NB4 (cell line): Measurements from ENCODE around the gene SPAG9.

Experiments used
- MYC ChIP-seq: IDR thresholded peaks from 2 replicates; pipeline ENCODE4 v1.6.1; 2011; ENCODE audit warnings: low read depth, low read length
- POLR2A ChIP-seq: IDR thresholded peaks from 2 replicates; pipeline ENCODE4 v1.6.1; 2011; ENCODE audit warnings: mild to moderate bottlenecking; ENCODE audit not compliant: insufficient read length; ENCODE audit errors: extremely low read depth
- TF ChIP-seq, protein P1 (sequence below): IDR thresholded peaks from one replicate; pipeline ENCODE4 v1.5.1; 2012; ENCODE audit warnings: low read depth, low read length

DNA sequence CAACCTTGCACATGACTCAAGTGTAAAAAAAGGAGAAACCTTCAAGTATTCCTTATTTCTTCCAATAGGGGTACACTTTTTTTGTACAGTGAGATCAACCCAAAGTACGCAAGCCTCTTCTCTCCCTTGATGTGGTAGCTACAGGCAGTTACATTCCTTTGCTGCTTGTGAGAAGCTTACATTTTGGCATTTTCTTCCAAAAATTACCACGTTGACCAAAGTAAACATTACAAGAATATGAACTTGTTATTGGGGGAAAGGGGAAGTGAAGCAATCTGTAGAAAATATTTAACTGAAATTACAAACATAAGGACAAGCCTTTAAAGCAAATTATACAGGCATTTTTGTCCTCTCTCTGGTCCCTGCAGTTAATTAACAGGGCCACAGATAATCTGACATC, 157.5 kb downstream of the SPAG9 start:
- TF ChIP-seq, protein P1, sequence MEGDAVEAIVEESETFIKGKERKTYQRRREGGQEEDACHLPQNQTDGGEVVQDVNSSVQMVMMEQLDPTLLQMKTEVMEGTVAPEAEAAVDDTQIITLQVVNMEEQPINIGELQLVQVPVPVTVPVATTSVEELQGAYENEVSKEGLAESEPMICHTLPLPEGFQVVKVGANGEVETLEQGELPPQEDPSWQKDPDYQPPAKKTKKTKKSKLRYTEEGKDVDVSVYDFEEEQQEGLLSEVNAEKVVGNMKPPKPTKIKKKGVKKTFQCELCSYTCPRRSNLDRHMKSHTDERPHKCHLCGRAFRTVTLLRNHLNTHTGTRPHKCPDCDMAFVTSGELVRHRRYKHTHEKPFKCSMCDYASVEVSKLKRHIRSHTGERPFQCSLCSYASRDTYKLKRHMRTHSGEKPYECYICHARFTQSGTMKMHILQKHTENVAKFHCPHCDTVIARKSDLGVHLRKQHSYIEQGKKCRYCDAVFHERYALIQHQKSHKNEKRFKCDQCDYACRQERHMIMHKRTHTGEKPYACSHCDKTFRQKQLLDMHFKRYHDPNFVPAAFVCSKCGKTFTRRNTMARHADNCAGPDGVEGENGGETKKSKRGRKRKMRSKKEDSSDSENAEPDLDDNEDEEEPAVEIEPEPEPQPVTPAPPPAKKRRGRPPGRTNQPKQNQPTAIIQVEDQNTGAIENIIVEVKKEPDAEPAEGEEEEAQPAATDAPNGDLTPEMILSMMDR, result no peak
- no peak for TF ChIP-seq POLR2A
- TF ChIP-seq MYC, result no peak
